Head of caudate nucleus (tissue), 42 donors: ENCODE data around the gene FAM177B.

ENCODE experiments used
- DNase-seq, 42 donors: peaks; one replicate each; pipeline versions ENCODE4 v3.0.0 to v3.0.0-alpha.2; 2020 to 2021; ENCODE audit warnings: mixed read lengths in 7 of 42
- intact Hi-C: fragments of 100-400 bp; cut with DNase I; formaldehyde crosslinking; loops from one replicate; pipeline ENCODE4 v1.15.0; 2022

The FAM177B gene

GRCh38 chr1:222777977-222778376 is 41.0 kb downstream of the FAM177B start:
- no peak for DNase-seq
- intact Hi-C loops, result no loop called here

- intact Hi-C loops, result no loop called here
- DNase-seq, result no peak
These were observed 44.2 kb downstream of the FAM177B start for GRCh38 chr1:222781251-222781650.

DNA sequence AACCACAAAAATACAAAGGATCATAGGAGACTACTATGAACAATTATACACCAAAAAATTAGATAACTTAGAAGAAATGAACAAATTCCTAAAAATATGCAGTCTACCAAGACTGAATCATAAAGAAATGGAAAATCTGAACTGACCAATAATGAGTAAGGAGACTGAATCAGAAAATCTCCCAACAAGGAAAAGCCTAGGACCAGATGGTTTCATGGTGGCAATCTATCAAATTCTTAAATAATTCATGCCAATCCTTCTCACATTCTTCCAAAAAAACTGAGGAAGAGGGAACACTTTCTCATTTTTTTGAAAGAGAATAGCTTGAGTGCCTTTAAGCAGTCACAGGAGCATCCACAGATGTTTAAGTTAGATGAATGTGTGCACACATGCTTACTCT is 46.0 kb downstream of the FAM177B start:
- DNase-seq, result no peak
- intact Hi-C loops, result no loop called here

DNA sequence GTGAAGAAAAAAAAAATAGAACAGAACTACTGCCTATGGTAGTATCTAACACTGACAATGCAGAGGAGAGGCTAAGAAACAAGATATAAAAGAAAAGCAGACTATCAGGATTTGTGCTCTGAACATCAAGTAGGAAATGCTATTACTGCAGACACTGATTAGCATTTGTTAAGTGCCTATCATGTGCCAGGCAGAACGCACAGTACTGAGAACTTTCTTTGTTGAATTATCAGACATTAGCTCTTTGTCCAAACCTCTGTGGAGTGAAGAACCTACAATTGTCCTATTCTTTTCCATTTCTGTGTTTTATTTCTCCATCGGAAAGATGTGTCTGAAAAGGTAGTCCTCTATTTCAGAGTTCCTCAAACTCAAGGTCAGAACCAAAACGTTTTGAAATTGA is 47.4 kb downstream of the FAM177B start:
- DNase-seq, result peak in 5 of 42 donors; percentile 17 to 55 (median 22)
- intact Hi-C loops, result no loop called here

DNA sequence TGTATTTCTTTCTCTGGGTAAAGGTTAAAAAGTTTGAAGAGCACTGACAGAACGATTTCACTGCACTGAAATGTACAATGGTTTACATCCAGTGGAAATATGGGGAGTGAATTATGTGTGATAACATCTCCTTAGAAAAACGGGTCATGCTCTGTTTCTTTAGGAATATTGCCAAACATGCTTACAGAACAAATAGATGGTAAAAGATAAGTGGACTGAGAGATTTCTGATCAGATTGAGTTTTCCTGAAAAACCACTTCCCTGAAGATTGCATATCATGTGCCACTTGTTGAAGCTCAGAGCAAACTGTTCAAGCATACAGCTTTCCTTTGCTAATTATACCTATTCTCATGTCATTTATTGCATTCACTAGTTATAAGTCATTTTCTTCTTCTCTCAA is 47.9 kb downstream of the FAM177B start:
- intact Hi-C loops, result no loop called here
- DNase-seq, result no peak

GRCh38 chr1:222785529-222785928 is 48.5 kb downstream of the FAM177B start:
- no peak for DNase-seq
- intact Hi-C loops, result no loop called here

DNA sequence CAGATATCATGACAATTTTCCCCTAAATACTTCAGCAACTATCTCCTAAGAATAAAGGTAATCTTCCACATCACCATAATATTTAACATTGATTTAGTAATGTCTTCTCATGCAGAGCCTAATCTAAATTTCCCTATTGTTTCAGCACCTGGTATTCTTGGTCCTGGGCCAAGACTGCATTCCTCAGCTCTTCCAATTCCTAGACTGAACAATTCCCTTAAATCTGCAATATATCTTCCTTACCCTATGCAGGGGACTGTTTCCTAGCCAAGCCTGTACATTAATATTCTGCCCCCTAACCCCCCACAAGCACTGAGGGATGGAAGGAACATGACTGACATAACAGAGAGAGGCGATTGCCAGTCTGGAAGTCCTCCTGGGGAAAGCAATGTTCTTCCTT is 49.1 kb downstream of the FAM177B start:
- no peak for DNase-seq
- intact Hi-C loops, result no loop called here

GRCh38 chr1:222787729-222788128 is 50.7 kb downstream of the FAM177B start:
- DNase-seq, result no peak
- intact Hi-C loops, result no loop called here

GRCh38 chr1:222788402-222789156 is 51.6 kb downstream of the FAM177B start:
- no peak for DNase-seq
- intact Hi-C loops, result no loop called here

DNA sequence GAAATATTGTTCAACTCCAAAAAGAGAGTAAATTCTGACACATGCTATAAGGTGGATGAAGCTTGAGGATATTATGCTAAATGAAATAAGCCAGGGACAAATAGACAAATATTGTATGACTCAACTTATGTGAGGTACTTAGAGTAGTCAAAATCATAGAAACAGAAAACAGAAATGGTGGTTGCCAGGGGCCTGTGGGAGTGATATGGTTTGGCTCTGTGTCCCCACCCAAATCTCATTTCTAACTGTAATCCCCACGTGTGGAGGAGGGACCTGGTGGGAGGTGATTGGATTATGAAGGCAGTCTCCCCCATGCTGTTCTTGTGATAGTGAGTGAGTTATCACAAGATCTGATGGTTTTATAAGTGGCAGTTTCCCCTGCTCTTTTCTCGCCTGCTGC is 53.1 kb downstream of the FAM177B start:
- intact Hi-C loops, result loop anchor here (5.0 kb wide), 1 partner anchor 292 kb away; no protein-coding TSS in a partner anchor

GRCh38 chr1:222790520-222790919 is 53.5 kb downstream of the FAM177B start:
- no peak for DNase-seq
- intact Hi-C loops, result loop anchor here (5.0 kb wide), 1 partner anchor 292 kb away; no protein-coding TSS in a partner anchor

More for the DNA sequence above, 53.1 kb downstream of the FAM177B start:
- no peak for DNase-seq

DNA sequence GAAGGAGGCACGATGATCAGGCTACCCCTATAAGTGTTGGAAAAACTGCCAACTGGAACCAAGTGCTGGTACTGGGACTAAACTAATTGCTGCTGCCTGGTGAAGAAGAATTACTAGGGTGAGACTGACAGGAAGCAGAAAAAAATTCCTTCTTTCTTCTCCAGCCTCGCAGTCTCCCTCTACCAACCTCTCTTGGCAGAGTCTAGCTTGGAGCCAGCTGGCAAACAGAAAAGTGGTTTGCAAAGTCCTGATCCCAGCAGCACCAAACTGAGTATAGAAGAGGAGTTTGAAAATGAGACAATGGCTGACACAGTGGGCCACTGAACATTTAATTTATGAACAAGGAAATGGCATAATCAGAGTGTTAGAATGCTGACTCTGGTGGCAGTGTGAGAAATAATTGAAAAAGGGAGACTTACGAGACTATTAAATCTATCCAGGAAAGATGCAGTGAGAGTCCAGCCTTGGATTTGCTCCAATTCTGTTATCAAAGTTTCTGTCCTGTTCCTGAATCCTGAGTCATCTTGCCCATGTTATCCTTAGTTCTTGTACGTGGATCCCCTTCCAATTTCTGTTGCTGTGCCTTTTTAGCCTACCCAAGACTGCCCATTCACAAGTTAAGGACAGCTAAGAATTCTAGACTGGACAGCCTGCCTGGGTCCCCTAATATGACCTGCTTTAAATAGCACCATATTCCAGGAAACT is 54.2 kb downstream of the FAM177B start:
- intact Hi-C loops, result loop anchor here (5.0 kb wide), 1 partner anchor 291 kb away; no protein-coding TSS in a partner anchor
- DNase-seq, result no peak

DNA sequence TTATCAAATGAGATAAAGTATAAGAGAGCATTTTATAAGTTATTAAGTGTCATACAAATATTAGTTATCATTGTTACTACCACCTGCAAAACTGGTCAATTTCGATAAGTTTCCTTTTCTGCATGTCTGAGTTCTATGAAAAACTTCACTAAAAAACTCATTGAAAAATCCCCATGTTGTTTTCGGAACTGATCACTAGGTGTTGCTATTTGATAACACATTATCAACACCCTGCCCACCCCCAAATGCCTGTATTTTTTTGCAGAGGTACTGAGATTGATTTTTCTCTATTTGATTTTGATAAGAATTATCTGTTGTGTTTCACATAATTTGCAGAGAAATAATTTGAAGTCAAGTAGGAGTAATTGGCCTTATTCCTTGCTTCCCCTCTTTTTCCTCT is 55.7 kb downstream of the FAM177B start:
- DNase-seq, result peak in 6 of 42 donors; percentile 13 to 50 (median 22)
- intact Hi-C loops, result loop anchor here (5.0 kb wide), 1 partner anchor 290 kb away; no protein-coding TSS in a partner anchor

DNA sequence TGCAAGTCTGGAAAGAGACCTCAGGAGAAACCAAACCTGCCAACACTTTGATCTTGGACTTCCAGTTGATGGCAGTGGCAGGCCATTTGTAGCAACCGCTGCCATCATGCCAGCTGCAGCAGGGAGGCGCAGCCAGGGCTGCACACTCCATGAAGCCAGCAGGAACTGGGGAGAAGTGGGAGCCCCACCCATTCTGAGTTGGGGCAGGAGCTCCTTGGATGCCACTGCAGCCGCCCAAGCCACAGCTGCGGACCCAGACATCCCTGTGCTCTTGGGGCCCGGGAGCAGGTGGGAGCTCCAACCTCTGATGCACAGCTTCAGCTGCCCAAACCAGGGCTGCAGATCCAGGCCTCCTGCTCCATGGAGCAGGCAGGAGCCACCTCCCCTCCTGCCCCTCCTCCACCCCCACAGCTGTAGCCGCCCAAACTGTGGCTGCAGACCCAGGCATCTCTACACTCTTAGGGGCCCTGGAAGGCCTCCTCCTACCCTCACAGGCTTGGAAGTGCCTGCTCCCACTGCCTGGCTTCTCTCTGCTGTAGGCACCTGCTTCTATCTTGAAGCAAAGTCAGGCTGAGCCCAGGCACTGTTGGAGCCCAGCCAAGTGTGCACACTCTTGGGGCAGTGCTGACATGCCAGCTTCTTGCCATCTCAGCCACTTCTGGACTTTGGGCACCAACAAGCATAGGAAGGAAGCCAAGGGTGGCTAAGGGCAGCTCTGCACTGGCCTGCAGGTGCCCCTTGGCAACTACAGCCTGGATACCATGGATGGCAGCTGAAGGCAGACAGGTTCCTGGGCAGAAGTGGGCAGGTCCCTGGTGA is 57.9 kb downstream of the FAM177B start:
- intact Hi-C loops, result loop anchor here (5.0 kb wide), 1 partner anchor 287 kb away; no protein-coding TSS in a partner anchor

DNA sequence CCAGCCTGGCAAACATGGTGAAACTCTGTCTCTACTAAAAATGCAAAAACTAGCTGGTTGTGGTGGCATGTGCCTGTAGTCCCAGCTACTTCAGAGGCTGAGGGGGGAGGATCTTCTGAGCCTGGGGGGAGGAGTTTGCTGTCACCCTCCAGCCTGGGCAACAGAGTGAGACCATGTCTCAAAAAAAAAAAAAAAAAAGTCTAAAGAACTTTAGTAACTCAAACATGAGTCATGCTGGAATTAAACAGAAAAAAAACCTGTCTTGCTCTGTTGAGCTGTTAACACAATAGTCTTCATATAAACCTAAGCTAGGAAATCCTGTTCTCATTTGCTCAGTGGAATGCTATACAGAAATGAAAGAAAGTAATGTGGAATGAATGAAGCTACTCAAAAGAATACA is 61.1 kb downstream of the FAM177B start:
- DNase-seq, result no peak
- intact Hi-C loops, result no loop called here

More for the DNA sequence above, 57.9 kb downstream of the FAM177B start:
- no peak for DNase-seq

- no peak for DNase-seq
- intact Hi-C loops, result no loop called here
These were observed 62.0 kb downstream of the FAM177B start for GRCh38 chr1:222798975-222799374.
